ENCODE measurements around the gene EIF2S2. TPM values are rescaled to one million over a fixed set of nuclear protein-coding genes. Genes with fewer than 3 reads are reported as not detected.

Gene EIF2S2
- total RNA-seq, 6 donors from 2014 or later, result 28.3 to 76.1 (median 50.3) TPM

GRCh38 chr20:34074101-34074760, 37.8 kb downstream of the EIF2S2 start:
- no peak overlapping the region for H3K27ac ChIP-seq
- DNase-seq (no peak), ATAC-seq (ENCODE audit: low FRiP score in 2 of 2) (no peak)
- H3K4me3 ChIP-seq, result no peak overlapping the region
- TF ChIP-seq, protein P1, sequence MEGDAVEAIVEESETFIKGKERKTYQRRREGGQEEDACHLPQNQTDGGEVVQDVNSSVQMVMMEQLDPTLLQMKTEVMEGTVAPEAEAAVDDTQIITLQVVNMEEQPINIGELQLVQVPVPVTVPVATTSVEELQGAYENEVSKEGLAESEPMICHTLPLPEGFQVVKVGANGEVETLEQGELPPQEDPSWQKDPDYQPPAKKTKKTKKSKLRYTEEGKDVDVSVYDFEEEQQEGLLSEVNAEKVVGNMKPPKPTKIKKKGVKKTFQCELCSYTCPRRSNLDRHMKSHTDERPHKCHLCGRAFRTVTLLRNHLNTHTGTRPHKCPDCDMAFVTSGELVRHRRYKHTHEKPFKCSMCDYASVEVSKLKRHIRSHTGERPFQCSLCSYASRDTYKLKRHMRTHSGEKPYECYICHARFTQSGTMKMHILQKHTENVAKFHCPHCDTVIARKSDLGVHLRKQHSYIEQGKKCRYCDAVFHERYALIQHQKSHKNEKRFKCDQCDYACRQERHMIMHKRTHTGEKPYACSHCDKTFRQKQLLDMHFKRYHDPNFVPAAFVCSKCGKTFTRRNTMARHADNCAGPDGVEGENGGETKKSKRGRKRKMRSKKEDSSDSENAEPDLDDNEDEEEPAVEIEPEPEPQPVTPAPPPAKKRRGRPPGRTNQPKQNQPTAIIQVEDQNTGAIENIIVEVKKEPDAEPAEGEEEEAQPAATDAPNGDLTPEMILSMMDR (IDR thresholded peaks at IDR 0.05), result no peak
- TF ChIP-seq EP300 (IDR thresholded peaks at IDR 0.05) (no peak), POLR2AphosphoS5 (IDR thresholded peaks at IDR 0.05) (no peak), POLR2A (IDR thresholded peaks at IDR 0.05) (no peak)
- peaks cover 6 to 70% (median 54%) of the 10 kb centered on the region in 4 donors for H3K36me3 ChIP-seq
- H3K27me3 ChIP-seq, result no peaks in the 10 kb centered on the region
- no peaks in the 10 kb centered on the region for H3K9me3 ChIP-seq
- peaks cover 5 to 11% (median 9%) of the 10 kb centered on the region in 4 donors for H3K4me1 ChIP-seq
- 86 to 96% methylated on average over 5 to 7 of the region's 7 CpGs for WGBS, 2 donors

- H3K36me3 ChIP-seq, result peaks cover 5 to 56% (median 42%) of the 10 kb centered on the region in 4 donors
- H3K4me1 ChIP-seq, result peaks cover 11 to 16% (median 15%) of the 10 kb centered on the region in 4 donors
- H3K27ac ChIP-seq, result no peak overlapping the region
- H3K27me3 ChIP-seq, result no peaks in the 10 kb centered on the region
- WGBS, 2 donors, result 88 to 100% methylated on average over 1 of the region's 1 CpG
- H3K4me3 ChIP-seq, result no peak overlapping the region
- H3K9me3 ChIP-seq, result no peaks in the 10 kb centered on the region
- no peak for TF ChIP-seq POLR2AphosphoS5 (IDR thresholded peaks at IDR 0.05)
- TF ChIP-seq POLR2A (IDR thresholded peaks at IDR 0.05), result no peak
- no peak for TF ChIP-seq EP300 (IDR thresholded peaks at IDR 0.05)
- TF ChIP-seq, protein P1 (IDR thresholded peaks at IDR 0.05), result no peak
- ATAC-seq (ENCODE audit: low FRiP score in 2 of 2), result no peak
- DNase-seq, result no peak
These were observed 39.3 kb downstream of the EIF2S2 start for GRCh38 chr20:34072778-34073177.

GRCh38 chr20:34072076-34072475, 40.0 kb downstream of the EIF2S2 start:
- H3K27me3 ChIP-seq, result no peaks in the 10 kb centered on the region
- H3K4me1 ChIP-seq, result peaks cover 11 to 16% (median 15%) of the 10 kb centered on the region in 4 donors
- H3K4me3 ChIP-seq, result no peak overlapping the region
- H3K27ac ChIP-seq, result no peak overlapping the region
- H3K9me3 ChIP-seq, result no peaks in the 10 kb centered on the region
- peaks cover 4 to 49% (median 35%) of the 10 kb centered on the region in 4 donors for H3K36me3 ChIP-seq
- DNase-seq, result no peak
- TF ChIP-seq POLR2AphosphoS5 (IDR thresholded peaks at IDR 0.05) (no peak), POLR2A (IDR thresholded peaks at IDR 0.05) (no peak), EP300 (IDR thresholded peaks at IDR 0.05) (no peak)
- TF ChIP-seq, protein P1 (IDR thresholded peaks at IDR 0.05), result no peak
- no peak for ATAC-seq (ENCODE audit: low FRiP score in 2 of 2)
- 96 to 97% methylated on average over 5 to 8 of the region's 8 CpGs for WGBS, 2 donors

- DNase-seq (no peak), ATAC-seq (ENCODE audit: low FRiP score in 2 of 2) (no peak)
- TF ChIP-seq, protein P1 (IDR thresholded peaks at IDR 0.05), result no peak
- TF ChIP-seq POLR2AphosphoS5 (IDR thresholded peaks at IDR 0.05) (no peak), POLR2A (IDR thresholded peaks at IDR 0.05) (no peak), EP300 (IDR thresholded peaks at IDR 0.05) (no peak)
- Histone ChIP-seq H3K27ac (no peak overlapping the region), H3K4me1 (peaks cover 11 to 25% (median 15%) of the 10 kb centered on the region in 4 donors), H3K4me3 (no peak overlapping the region), H3K9me3 (no peaks in the 10 kb centered on the region), H3K36me3 (peaks cover 4 to 37% (median 23%) of the 10 kb centered on the region in 4 donors), H3K27me3 (no peaks in the 10 kb centered on the region)
- WGBS, 2 donors, result 75 to 80% methylated on average over 8 of the region's 8 CpGs
These were observed 41.2 kb downstream of the EIF2S2 start for GRCh38 chr20:34070859-34071258.

DNA sequence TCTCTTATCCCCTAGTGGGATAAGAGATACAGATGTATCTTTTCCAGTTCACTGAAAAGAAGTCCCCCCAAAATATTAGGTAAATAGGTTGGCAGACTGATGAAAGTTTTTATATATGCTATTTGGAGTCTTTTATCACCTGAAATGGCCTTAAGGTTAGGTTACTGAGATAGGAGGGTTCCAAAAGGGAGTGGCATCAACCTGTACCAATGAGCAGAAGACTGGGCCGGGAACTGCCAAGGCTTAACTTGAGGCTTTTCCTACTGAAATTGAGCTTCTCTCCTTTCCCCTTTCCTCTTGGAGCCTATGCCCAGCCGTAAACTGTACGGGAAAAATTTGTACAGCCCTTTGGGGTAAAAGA, 42.0 kb downstream of the EIF2S2 start:
- TF ChIP-seq POLR2A (IDR thresholded peaks at IDR 0.05) (no peak), EP300 (IDR thresholded peaks at IDR 0.05) (no peak)
- TF ChIP-seq, protein P1 (IDR thresholded peaks at IDR 0.05), result no peak
- Histone ChIP-seq H3K4me3 (no peak overlapping the region), H3K36me3 (peaks cover 4 to 29% (median 18%) of the 10 kb centered on the region in 4 donors), H3K27ac (peak overlapping the region in 1 of 4 donors; percentile 6), H3K27me3 (no peaks in the 10 kb centered on the region), H3K9me3 (no peaks in the 10 kb centered on the region), H3K4me1 (peaks cover 19 to 30% (median 21%) of the 10 kb centered on the region in 4 donors)
- ATAC-seq (ENCODE audit: low FRiP score in 2 of 2) (no peak), DNase-seq (no peak)
- WGBS, 2 donors, result 76 to 86% methylated on average over 3 of the region's 3 CpGs
